Bronchial epithelial cell (primary cell): ENCODE measurements around the gene AUP1. TPM values are rescaled to one million over a fixed set of nuclear protein-coding genes. Genes with fewer than 3 reads are reported as not detected.

Source experiments
- DNase-seq: peaks from one replicate; pipeline ENCODE4 v3.0.0-alpha.2; 2010; ENCODE audit warnings: low read depth
- FAIRE-seq: peaks from 2 replicates; lab custom pipeline; 2011; peaks lifted over from hg19 to GRCh38; lab: Jason Lieb, UNC
- H3K27me3 ChIP-seq: 2 replicates; pipeline ENCODE4 v1.5.1; 2011; ENCODE audit warnings: low read length; ENCODE audit not compliant: control insufficient read depth, insufficient read depth
- H3K36me3 ChIP-seq: 2 replicates; pipeline ENCODE4 v1.5.1; 2011; ENCODE audit warnings: low read length; ENCODE audit not compliant: control insufficient read depth, insufficient read depth
- H3K4me3 ChIP-seq: 2 replicates; pipeline ENCODE4 v1.5.1; 2011; ENCODE audit warnings: mild to moderate bottlenecking, low read depth, low read length, control low read depth
- CTCF ChIP-seq: IDR thresholded peaks from 2 replicates; pipeline ENCODE4 v1.5.1; 2011; ENCODE audit warnings: mild to moderate bottlenecking, moderate library complexity, low read length, control low read depth, inconsistent platforms; ENCODE audit not compliant: insufficient read depth, severe bottlenecking
- total RNA-seq: library from RNA; depleted of rRNA; stranded (reverse); fragments of >200 nt; gene quantifications from 2 replicates; pipeline ENCODE4 v1.2.1, GENCODE V29; 2014

Gene AUP1
- total RNA-seq, 1 donor from 2014 or later = 198 TPM

GRCh38 chr2:74536166-74536950, 6.9 kb upstream of the AUP1 start:
- no peak for DNase-seq
- no peak overlapping the region for H3K4me3 ChIP-seq
- no peak for TF ChIP-seq CTCF
- FAIRE-seq = no peak
- H3K27me3 ChIP-seq = no peaks in the 10 kb centered on the region
- peaks cover 7% of the 10 kb centered on the region for H3K36me3 ChIP-seq

- no peak for FAIRE-seq
These were observed 6.0 kb upstream of the AUP1 start for GRCh38 chr2:74535440-74535965.

GRCh38 chr2:74534411-74534810, 4.9 kb upstream of the AUP1 start:
- peaks cover 7% of the 10 kb centered on the region for H3K36me3 ChIP-seq
- no peaks in the 10 kb centered on the region for H3K27me3 ChIP-seq
- H3K4me3 ChIP-seq = no peak overlapping the region
- DNase-seq = no peak
- no peak for FAIRE-seq
- no peak for TF ChIP-seq CTCF

More at GRCh38 chr2:74535440-74535965, 6.0 kb upstream of the AUP1 start:
- Histone ChIP-seq H3K36me3 (peaks cover 7% of the 10 kb centered on the region), H3K27me3 (no peaks in the 10 kb centered on the region), H3K4me3 (no peak overlapping the region)
- no peak for DNase-seq
- TF ChIP-seq CTCF = no peak

- no peak for TF ChIP-seq CTCF
- no peak overlapping the region for H3K4me3 ChIP-seq
- no peak for DNase-seq
- H3K36me3 ChIP-seq = peaks cover 7% of the 10 kb centered on the region
- FAIRE-seq = no peak
- H3K27me3 ChIP-seq = no peaks in the 10 kb centered on the region
These were observed 4.0 kb upstream of the AUP1 start for GRCh38 chr2:74533464-74533863.

GRCh38 chr2:74532222-74532621, 2.7 kb upstream of the AUP1 start:
- Histone ChIP-seq H3K27me3 (no peaks in the 10 kb centered on the region), H3K4me3 (no peak overlapping the region), H3K36me3 (peaks cover 11% of the 10 kb centered on the region)
- no peak for FAIRE-seq
- peak; percentile 63 for DNase-seq
- peak; percentile 28 for TF ChIP-seq CTCF
